ENCODE data around the gene IQCN.

IQCN gene

GRCh38 chr19:18239303-18239702 lies 34.9 kb downstream of the IQCN start:
- H3K27me3 ChIP-seq (ENCODE audit: low read depth): peaks cover 7% of the 10 kb centered on the region
- peak in 1 of 2 experiments; percentile 26 for DNase-seq (ENCODE audit: low spot score in 2 of 2)
- no peak overlapping the region for H3K4me3 ChIP-seq
- no peaks in the 10 kb centered on the region for H3K4me1 ChIP-seq
- H3K36me3 ChIP-seq (replicated peaks): no peaks in the 10 kb centered on the region
- no peaks in the 10 kb centered on the region for H3K9me3 ChIP-seq
- in situ Hi-C loops (cut with MboI; ENCODE audit: low sequenced_read_pairs): no loop called here

- no peak overlapping the region for H3K4me3 ChIP-seq
- peaks cover 16% of the 10 kb centered on the region for H3K27me3 ChIP-seq (ENCODE audit: low read depth)
- no peak for DNase-seq (ENCODE audit: low spot score in 2 of 2)
- H3K9me3 ChIP-seq: peaks cover 5% of the 10 kb centered on the region
- H3K36me3 ChIP-seq (replicated peaks): no peaks in the 10 kb centered on the region
- no peaks in the 10 kb centered on the region; the same call in 1 of the 2 replicates for H3K4me1 ChIP-seq
- in situ Hi-C loops (cut with MboI; ENCODE audit: low sequenced_read_pairs): no loop called here
Observed at GRCh38 chr19:18234194-18234593, 40.1 kb downstream of the IQCN start.

GRCh38 chr19:18233224-18233825 lies 40.9 kb downstream of the IQCN start:
- Histone ChIP-seq H3K9me3 (peaks cover 5% of the 10 kb centered on the region), H3K4me1 (no peaks in the 10 kb centered on the region; the same call in 1 of the 2 replicates), H3K36me3 (replicated peaks) (no peaks in the 10 kb centered on the region), H3K4me3 (no peak overlapping the region), H3K27me3 (ENCODE audit: low read depth) (peaks cover 13% of the 10 kb centered on the region)
- in situ Hi-C loops (cut with MboI; ENCODE audit: low sequenced_read_pairs): no loop called here
- peak; percentile 34 to 86 for DNase-seq (ENCODE audit: low spot score in 2 of 2)

GRCh38 chr19:18232540-18233223 lies 41.6 kb downstream of the IQCN start:
- DNase-seq (ENCODE audit: low spot score in 2 of 2): no peak
- Histone ChIP-seq H3K36me3 (replicated peaks) (no peaks in the 10 kb centered on the region), H3K27me3 (ENCODE audit: low read depth) (peaks cover 13% of the 10 kb centered on the region), H3K9me3 (peaks cover 5% of the 10 kb centered on the region), H3K4me3 (no peak overlapping the region), H3K4me1 (no peaks in the 10 kb centered on the region; the same call in 1 of the 2 replicates)
- in situ Hi-C loops (cut with MboI; ENCODE audit: low sequenced_read_pairs): no loop called here

GRCh38 chr19:18231775-18232174 lies 42.5 kb downstream of the IQCN start:
- in situ Hi-C loops (cut with MboI; ENCODE audit: low sequenced_read_pairs): no loop called here
- no peaks in the 10 kb centered on the region; the same call in 1 of the 2 replicates for H3K4me1 ChIP-seq
- no peak overlapping the region for H3K4me3 ChIP-seq
- DNase-seq (ENCODE audit: low spot score in 2 of 2): no peak
- no peaks in the 10 kb centered on the region for H3K36me3 ChIP-seq (replicated peaks)
- peaks cover 13% of the 10 kb centered on the region for H3K27me3 ChIP-seq (ENCODE audit: low read depth)
- H3K9me3 ChIP-seq: peaks cover 5% of the 10 kb centered on the region

GRCh38 chr19:18230941-18231734 lies 43.1 kb downstream of the IQCN start:
- Histone ChIP-seq H3K4me3 (no peak overlapping the region), H3K9me3 (peaks cover 5% of the 10 kb centered on the region), H3K36me3 (replicated peaks) (no peaks in the 10 kb centered on the region), H3K4me1 (no peaks in the 10 kb centered on the region; the same call in 1 of the 2 replicates), H3K27me3 (ENCODE audit: low read depth) (peaks cover 13% of the 10 kb centered on the region)
- no peak for DNase-seq (ENCODE audit: low spot score in 2 of 2)
- in situ Hi-C loops (cut with MboI; ENCODE audit: low sequenced_read_pairs): no loop called here

- no peak overlapping the region for H3K4me3 ChIP-seq
- peaks cover 13% of the 10 kb centered on the region for H3K27me3 ChIP-seq (ENCODE audit: low read depth)
- peaks cover 5% of the 10 kb centered on the region for H3K9me3 ChIP-seq
- no peak for DNase-seq (ENCODE audit: low spot score in 2 of 2)
- no peaks in the 10 kb centered on the region for H3K36me3 ChIP-seq (replicated peaks)
- no peaks in the 10 kb centered on the region; the same call in 1 of the 2 replicates for H3K4me1 ChIP-seq
- in situ Hi-C loops (cut with MboI; ENCODE audit: low sequenced_read_pairs): no loop called here
Observed at GRCh38 chr19:18229915-18230314, 44.3 kb downstream of the IQCN start.

GRCh38 chr19:18229474-18229873 lies 44.8 kb downstream of the IQCN start:
- no peaks in the 10 kb centered on the region for H3K36me3 ChIP-seq (replicated peaks)
- H3K4me3 ChIP-seq: no peak overlapping the region
- H3K27me3 ChIP-seq (ENCODE audit: low read depth): peaks cover 13% of the 10 kb centered on the region
- H3K9me3 ChIP-seq: peaks cover 5% of the 10 kb centered on the region
- no peak for DNase-seq (ENCODE audit: low spot score in 2 of 2)
- in situ Hi-C loops (cut with MboI; ENCODE audit: low sequenced_read_pairs): no loop called here
- H3K4me1 ChIP-seq: no peaks in the 10 kb centered on the region; the same call in 1 of the 2 replicates

- no peak for DNase-seq (ENCODE audit: low spot score in 2 of 2)
- no peaks in the 10 kb centered on the region for H3K36me3 ChIP-seq (replicated peaks)
- H3K9me3 ChIP-seq: no peaks in the 10 kb centered on the region
- in situ Hi-C loops (cut with MboI; ENCODE audit: low sequenced_read_pairs): no loop called here
- peaks cover 5% of the 10 kb centered on the region for H3K4me1 ChIP-seq
- H3K27me3 ChIP-seq (ENCODE audit: low read depth): peaks cover 13% of the 10 kb centered on the region
- H3K4me3 ChIP-seq: no peak overlapping the region
Observed at GRCh38 chr19:18227781-18228271, 46.4 kb downstream of the IQCN start.

- in situ Hi-C loops (cut with MboI; ENCODE audit: low sequenced_read_pairs): no loop called here
- Histone ChIP-seq H3K4me1 (peaks cover 5% of the 10 kb centered on the region), H3K27me3 (ENCODE audit: low read depth) (peaks cover 12% of the 10 kb centered on the region), H3K36me3 (replicated peaks) (no peaks in the 10 kb centered on the region), H3K4me3 (no peak overlapping the region), H3K9me3 (no peaks in the 10 kb centered on the region)
- DNase-seq (ENCODE audit: low spot score in 2 of 2): no peak
Observed at GRCh38 chr19:18226956-18227780, 47.1 kb downstream of the IQCN start.

GRCh38 chr19:18225702-18226468 lies 48.4 kb downstream of the IQCN start, which contains the start of gene PDE4C:
Gene PDE4C (minus strand): TSS chr19:18226438. CDS start chr19:18226415, 23 bp downstream.
- peaks cover 5% of the 10 kb centered on the region for H3K4me1 ChIP-seq
- H3K36me3 ChIP-seq (replicated peaks): no peaks in the 10 kb centered on the region
- H3K4me3 ChIP-seq: no peak within 1 kb of the TSS
- in situ Hi-C loops (cut with MboI; ENCODE audit: low sequenced_read_pairs): no loop called here
- no peaks in the 10 kb centered on the region for H3K9me3 ChIP-seq
- no peak for DNase-seq (ENCODE audit: low spot score in 2 of 2)
- peaks cover 5% of the 10 kb centered on the region for H3K27me3 ChIP-seq (ENCODE audit: low read depth)

GRCh38 chr19:18225355-18225701 lies 48.9 kb downstream of the IQCN start:
- H3K36me3 ChIP-seq (replicated peaks): no peaks in the 10 kb centered on the region
- H3K4me1 ChIP-seq: peaks cover 5% of the 10 kb centered on the region
- no peak overlapping the region for H3K4me3 ChIP-seq
- no peak for DNase-seq (ENCODE audit: low spot score in 2 of 2)
- H3K9me3 ChIP-seq: no peaks in the 10 kb centered on the region
- peaks cover 4% of the 10 kb centered on the region for H3K27me3 ChIP-seq (ENCODE audit: low read depth)
- in situ Hi-C loops (cut with MboI; ENCODE audit: low sequenced_read_pairs): no loop called here

Measured in HAP-1 (cell line).